DOHH2 (cell line): ENCODE measurements around the gene RCAN3.

Experiments used
- CTCF ChIP-seq: fragments of 200-600 bp; sonication (generic); IDR thresholded peaks from one replicate; pipeline ENCODE4 v1.5.1; 2014; ENCODE audit warnings: antibody characterized with exemption, mild to moderate bottlenecking, low read depth, low read length; ENCODE audit not compliant: poor library complexity, severe bottlenecking
- EZH2phosphoT487 ChIP-seq: fragments of 200-600 bp; sonication (generic); IDR thresholded peaks from 2 replicates; pipeline ENCODE4 v1.6.1; 2017; ENCODE audit warnings: borderline replicate concordance, mild to moderate bottlenecking, antibody characterized with exemption, low read length, moderate library complexity, mixed read lengths

- TF ChIP-seq CTCF (no peak), EZH2phosphoT487 (no peak)
Observed at GRCh38 chr1:24505816-24506215, 3.2 kb downstream of the RCAN3 start.
